WI38 (cell line): ENCODE measurements around the gene TMEM143.
"Not testable (repeated sequence)": the region's sequence is repeated elsewhere in the genome, so short reads cannot be mapped to it uniquely, and the experiment has no call there.

ENCODE experiments used
- H3K4me3 ChIP-seq: 2 replicates; pipeline ENCODE4 v1.5.1; 2011; ENCODE audit warnings: low read depth, mild to moderate bottlenecking, control low read depth, low read length
- TF ChIP-seq, protein P1 (sequence below): IDR thresholded peaks from 2 replicates; pipeline ENCODE4 v1.5.1; 2012; ENCODE audit warnings: low read depth, mild to moderate bottlenecking, control low read depth, low read length

TMEM143 gene

GRCh38 chr19:48296963-48297734 is 66.6 kb downstream of the TMEM143 start:
- H3K4me3 ChIP-seq = no peak overlapping the region
- TF ChIP-seq, protein P1, sequence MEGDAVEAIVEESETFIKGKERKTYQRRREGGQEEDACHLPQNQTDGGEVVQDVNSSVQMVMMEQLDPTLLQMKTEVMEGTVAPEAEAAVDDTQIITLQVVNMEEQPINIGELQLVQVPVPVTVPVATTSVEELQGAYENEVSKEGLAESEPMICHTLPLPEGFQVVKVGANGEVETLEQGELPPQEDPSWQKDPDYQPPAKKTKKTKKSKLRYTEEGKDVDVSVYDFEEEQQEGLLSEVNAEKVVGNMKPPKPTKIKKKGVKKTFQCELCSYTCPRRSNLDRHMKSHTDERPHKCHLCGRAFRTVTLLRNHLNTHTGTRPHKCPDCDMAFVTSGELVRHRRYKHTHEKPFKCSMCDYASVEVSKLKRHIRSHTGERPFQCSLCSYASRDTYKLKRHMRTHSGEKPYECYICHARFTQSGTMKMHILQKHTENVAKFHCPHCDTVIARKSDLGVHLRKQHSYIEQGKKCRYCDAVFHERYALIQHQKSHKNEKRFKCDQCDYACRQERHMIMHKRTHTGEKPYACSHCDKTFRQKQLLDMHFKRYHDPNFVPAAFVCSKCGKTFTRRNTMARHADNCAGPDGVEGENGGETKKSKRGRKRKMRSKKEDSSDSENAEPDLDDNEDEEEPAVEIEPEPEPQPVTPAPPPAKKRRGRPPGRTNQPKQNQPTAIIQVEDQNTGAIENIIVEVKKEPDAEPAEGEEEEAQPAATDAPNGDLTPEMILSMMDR = no peak

- TF ChIP-seq, protein P1 = no peak
- no peak overlapping the region for H3K4me3 ChIP-seq
Measured at GRCh38 chr19:48295458-48295857, 68.3 kb downstream of the TMEM143 start.

GRCh38 chr19:48292798-48293197 is 70.9 kb downstream of the TMEM143 start:
- TF ChIP-seq, protein P1 = no peak
- H3K4me3 ChIP-seq = no peak overlapping the region

GRCh38 chr19:48291489-48291815 is 72.3 kb downstream of the TMEM143 start:
- not testable (repeated sequence) for H3K4me3 ChIP-seq

DNA sequence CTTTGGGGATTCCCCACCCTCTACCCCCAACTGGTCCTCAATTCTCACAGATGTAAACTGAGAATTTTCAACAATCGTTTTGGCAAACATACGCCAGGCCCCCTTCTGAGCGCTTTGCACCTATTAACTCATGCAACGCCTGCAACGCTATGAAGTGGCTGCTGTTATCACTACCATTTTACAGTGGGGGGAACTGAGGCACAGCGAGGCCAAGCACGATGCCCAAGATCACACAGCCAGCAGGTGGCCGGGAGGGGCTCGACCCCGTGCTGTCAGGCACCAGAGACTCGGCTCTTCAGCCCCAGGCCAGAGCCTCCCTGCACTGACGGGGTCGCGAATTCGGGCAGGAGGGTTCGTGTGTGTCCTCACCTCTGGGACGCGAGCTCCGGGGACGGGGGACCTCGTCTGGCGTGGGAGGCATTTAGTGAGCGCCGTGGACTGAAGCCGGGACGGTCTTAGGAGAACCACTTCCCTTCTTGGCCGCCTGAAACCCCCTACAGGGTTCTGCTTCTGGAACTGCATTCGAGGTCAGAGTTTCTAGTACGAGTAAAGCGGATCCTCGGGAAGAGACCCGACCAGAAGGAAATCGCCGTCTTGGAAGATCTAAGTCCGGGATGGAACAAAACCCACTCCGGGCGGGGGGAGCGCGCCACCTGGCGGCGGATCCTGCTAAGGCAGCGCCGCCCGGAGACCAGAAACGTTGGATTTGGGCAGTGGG is 72.8 kb downstream of the TMEM143 start:
- peak overlapping the region; percentile 65 for H3K4me3 ChIP-seq
- TF ChIP-seq, protein P1 = peak; percentile 92

- TF ChIP-seq, protein P1 = 0 out of 2 replicates have a peak, but pooled peaks have one; percentile 26
- H3K4me3 ChIP-seq = peak overlapping the region; percentile 65
Measured at GRCh38 chr19:48290401-48290770, 73.4 kb downstream of the TMEM143 start.

DNA sequence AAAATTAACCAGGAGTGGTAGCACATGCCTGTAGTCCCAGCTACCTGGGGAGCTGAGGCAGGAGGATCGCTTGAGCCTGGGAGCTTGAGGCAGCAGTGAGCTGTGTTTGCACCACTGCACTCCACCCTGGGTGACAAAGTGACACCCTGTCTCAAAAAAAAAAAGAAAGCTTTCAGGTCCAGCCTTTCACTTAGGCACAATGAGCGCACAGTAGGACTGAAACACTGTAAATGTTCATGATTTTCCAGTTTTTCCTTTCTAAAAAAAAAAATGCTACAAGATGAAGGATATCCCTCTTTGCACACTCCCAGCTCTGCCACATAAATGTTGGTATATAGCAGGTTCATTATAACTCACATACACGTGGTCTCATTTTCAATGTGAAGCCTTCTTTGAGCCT is 76.0 kb downstream of the TMEM143 start:
- TF ChIP-seq, protein P1 = no peak
- H3K4me3 ChIP-seq = no peak overlapping the region
